GM10248 (cell line): ENCODE results near the gene MAB21L3.

Experiments
- CTCF ChIA-PET: fragments of 300-600 bp; sonication (Branson Sonifier 250); formaldehyde crosslinking; extraction: SDS; loops from one replicate; lab custom pipeline; 2021; ENCODE audit warnings: antibody characterized with exemption; lab: Yijun Ruan, JAX
- POLR2A ChIA-PET: fragments of 350-650 bp; sonication (Branson Sonifier 250); formaldehyde crosslinking; extraction: SDS; loops from one replicate; lab custom pipeline; 2020; ENCODE audit warnings: antibody characterized with exemption; lab: Yijun Ruan, JAX
- DNase-seq: peaks from one replicate; pipeline ENCODE4 v3.0.0; 2012; ENCODE audit errors: extremely low spot score
- TF ChIP-seq, protein P1 (sequence below): IDR thresholded peaks from 2 replicates; pipeline ENCODE4 v1.5.1; 2012; ENCODE audit warnings: mild to moderate bottlenecking, low read depth; ENCODE audit errors: extremely low read depth, missing control alignments, control extremely low read depth

Gene MAB21L3

DNA sequence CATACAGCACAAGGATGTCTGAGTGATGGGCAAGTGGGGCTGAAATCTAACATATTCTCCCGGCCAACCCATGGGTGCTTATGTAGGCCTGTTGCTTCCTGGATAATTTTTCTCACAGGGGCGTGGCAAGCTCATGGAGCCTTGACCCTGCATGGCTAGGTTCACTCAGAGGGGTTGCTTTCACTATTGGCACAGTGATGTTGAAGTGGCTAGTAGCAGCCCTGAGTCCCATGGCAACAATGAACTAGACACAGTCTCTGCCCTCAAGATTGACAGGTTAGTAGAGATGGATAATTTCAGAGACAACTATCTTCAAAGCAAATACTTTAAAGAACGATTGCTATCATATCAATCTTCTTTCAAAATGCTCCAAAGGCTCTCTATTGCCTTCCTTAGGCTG lies 6.5 kb upstream of the MAB21L3 start:
- TF ChIP-seq, protein P1, sequence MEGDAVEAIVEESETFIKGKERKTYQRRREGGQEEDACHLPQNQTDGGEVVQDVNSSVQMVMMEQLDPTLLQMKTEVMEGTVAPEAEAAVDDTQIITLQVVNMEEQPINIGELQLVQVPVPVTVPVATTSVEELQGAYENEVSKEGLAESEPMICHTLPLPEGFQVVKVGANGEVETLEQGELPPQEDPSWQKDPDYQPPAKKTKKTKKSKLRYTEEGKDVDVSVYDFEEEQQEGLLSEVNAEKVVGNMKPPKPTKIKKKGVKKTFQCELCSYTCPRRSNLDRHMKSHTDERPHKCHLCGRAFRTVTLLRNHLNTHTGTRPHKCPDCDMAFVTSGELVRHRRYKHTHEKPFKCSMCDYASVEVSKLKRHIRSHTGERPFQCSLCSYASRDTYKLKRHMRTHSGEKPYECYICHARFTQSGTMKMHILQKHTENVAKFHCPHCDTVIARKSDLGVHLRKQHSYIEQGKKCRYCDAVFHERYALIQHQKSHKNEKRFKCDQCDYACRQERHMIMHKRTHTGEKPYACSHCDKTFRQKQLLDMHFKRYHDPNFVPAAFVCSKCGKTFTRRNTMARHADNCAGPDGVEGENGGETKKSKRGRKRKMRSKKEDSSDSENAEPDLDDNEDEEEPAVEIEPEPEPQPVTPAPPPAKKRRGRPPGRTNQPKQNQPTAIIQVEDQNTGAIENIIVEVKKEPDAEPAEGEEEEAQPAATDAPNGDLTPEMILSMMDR: no peak
- no peak for DNase-seq
- CTCF ChIA-PET: interaction anchor here (1.7 to 2.0 kb wide), 3 partner anchors 9 to 381 kb away, joined by 4 to 8 read pairs (median 5); no protein-coding TSS in a partner anchor
- POLR2A ChIA-PET: no interaction called here

DNA sequence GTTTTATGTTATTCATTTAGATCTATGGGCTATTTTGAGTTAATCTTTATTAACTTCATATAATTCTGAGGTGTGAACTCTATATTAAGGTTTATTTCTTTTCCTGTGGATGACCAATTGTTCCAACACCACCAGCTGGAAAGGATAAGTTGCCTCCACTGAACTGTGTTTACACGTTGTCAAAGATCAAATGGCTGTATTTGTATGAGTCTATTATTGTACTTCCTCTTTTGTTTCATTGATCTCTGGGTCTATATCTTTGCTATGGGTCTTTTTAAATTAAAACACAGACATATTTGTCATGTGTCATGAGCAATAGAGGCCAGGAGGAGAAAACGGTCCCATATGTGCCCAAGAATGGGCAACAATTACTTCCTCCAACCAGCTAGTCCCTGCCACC lies 5.2 kb upstream of the MAB21L3 start:
- TF ChIP-seq, protein P1: no peak
- CTCF ChIA-PET: interaction anchor here (1.2 to 2.1 kb wide), 2 partner anchors 12 to 21 kb away, joined by 3 to 6 read pairs; no protein-coding TSS in a partner anchor
- POLR2A ChIA-PET: no interaction called here
- no peak for DNase-seq

GRCh38 chr1:116106646-116107045 lies 4.6 kb upstream of the MAB21L3 start:
- CTCF ChIA-PET: interaction anchor here (1.2 to 2.1 kb wide), 2 partner anchors 13 to 20 kb away, joined by 3 to 6 read pairs; no protein-coding TSS in a partner anchor
- POLR2A ChIA-PET: no interaction called here
- no peak for DNase-seq
- TF ChIP-seq, protein P1: no peak

GRCh38 chr1:116107371-116107770 lies 3.8 kb upstream of the MAB21L3 start:
- CTCF ChIA-PET: interaction anchor here (1.1 to 2.1 kb wide), 5 partner anchors 14 to 392 kb away, joined by 3 to 6 read pairs (median 3); no protein-coding TSS in a partner anchor

GRCh38 chr1:116111524-116112021 lies 374 bp downstream of the MAB21L3 start:
- no peak for DNase-seq
- ChIA-PET POLR2A (no interaction called here), CTCF (interaction anchor here (0.6 to 3.6 kb wide), 5 partner anchors 9 to 374 kb away, joined by 3 to 18 read pairs (median 3); no protein-coding TSS in a partner anchor)

More at GRCh38 chr1:116107371-116107770, 3.8 kb upstream of the MAB21L3 start:
- no peak for DNase-seq
- POLR2A ChIA-PET: no interaction called here
- TF ChIP-seq, protein P1: no peak

DNA sequence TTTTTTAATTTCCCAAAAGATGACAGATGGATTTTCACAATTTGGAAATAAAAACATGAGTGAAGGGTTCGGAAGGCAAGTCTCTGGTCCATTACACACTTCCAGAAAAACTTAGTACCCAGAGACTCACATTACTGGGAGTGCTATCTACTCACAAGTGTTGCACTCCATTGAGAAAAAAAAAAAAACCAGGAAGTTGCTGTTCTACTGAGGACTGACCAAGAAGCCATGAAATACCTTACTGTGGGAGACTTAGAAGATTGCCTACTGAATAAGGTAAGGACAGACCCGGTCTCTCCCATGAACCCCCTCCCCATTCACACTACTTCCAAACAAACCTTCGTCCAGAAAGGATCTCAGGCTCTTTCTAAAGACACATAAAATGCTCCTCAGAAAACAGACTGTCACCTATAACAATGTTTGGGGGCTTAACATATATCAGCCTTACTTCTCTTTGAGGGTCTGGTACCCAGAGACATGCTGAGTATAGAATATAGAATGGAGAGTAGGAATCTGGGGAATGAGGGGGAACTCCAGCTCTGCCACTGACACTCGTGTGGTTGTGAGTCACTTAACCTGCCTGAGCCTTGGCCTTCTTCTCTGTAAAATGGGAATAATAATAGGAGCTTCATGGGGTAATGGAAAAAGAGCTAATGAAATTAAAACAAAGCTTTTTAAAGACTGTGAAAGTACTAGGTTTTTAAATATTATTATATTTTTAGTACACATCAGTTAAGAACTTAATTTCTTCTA lies 1.4 kb downstream of the MAB21L3 start:
- ChIA-PET CTCF (interaction anchor here (1.1 to 3.6 kb wide), 4 partner anchors 8 to 373 kb away, joined by 3 to 18 read pairs (median 10); no protein-coding TSS in a partner anchor), POLR2A (no interaction called here)
- no peak for DNase-seq
- TF ChIP-seq, protein P1: no peak

More at GRCh38 chr1:116111524-116112021, 374 bp downstream of the MAB21L3 start:
- TF ChIP-seq, protein P1: no peak
